IMR-90 (cell line): ENCODE results near the gene SEH1L. TPM values are rescaled to one million over a fixed set of nuclear protein-coding genes. Genes with fewer than 3 reads are reported as not detected.

ENCODE experiments used
- ATAC-seq: fragments of 200-7000 bp; cut with Tn5 transposase; 2 replicates; pipeline ENCODE4 v1.9.1; 2020; ENCODE audit warnings: low read depth, mild to moderate bottlenecking, moderate library complexity
- BruUV-seq: library from RNA; stranded (reverse); fragments of 400-500 nt; replicated peaks from 2 replicates; lab custom pipeline; 2021; lab: Mats Ljungman, UMichigan
- CTCF ChIA-PET: fragments of 300-600 bp; formaldehyde crosslinking; extraction: SDS; loops from one replicate; lab custom pipeline; 2021; ENCODE audit warnings: antibody characterized with exemption; lab: Yijun Ruan, JAX
- POLR2A ChIA-PET: fragments of 300-600 bp; sonication (Branson Sonifier 250); formaldehyde crosslinking; loops from one replicate; lab custom pipeline; 2022; ENCODE audit warnings: antibody characterized with exemption; ENCODE audit not compliant: unreplicated experiment; lab: Charles Lee
- DNase-seq: peaks from one replicate; pipeline ENCODE4 v3.0.0; 2013
- H2AFZ ChIP-seq: replicated peaks from 2 replicates; pipeline ENCODE3; 2013; ENCODE audit warnings: low read length, mild to moderate bottlenecking; ENCODE audit not compliant: poor library complexity
- H2AK5ac ChIP-seq: 2 replicates; pipeline ENCODE4 v1.6.1; 2013; ENCODE audit warnings: low read depth, low read length, inconsistent platforms
- H2AK9ac ChIP-seq: replicated peaks from 2 replicates; pipeline ENCODE3; 2013; ENCODE audit warnings: mild to moderate bottlenecking, low read depth, low read length, moderate library complexity; ENCODE audit not compliant: poor library complexity
- H2BK120ac ChIP-seq: 2 replicates; pipeline ENCODE4 v1.6.1; 2013; ENCODE audit warnings: low read depth, low read length, inconsistent platforms
- H2BK15ac ChIP-seq: 3 replicates; pipeline ENCODE4 v1.6.1; 2013; ENCODE audit warnings: low read depth, low read length, inconsistent platforms
- H2BK20ac ChIP-seq: 2 replicates; pipeline ENCODE4 v1.6.1; 2013; ENCODE audit warnings: low read depth, mild to moderate bottlenecking, inconsistent platforms, low read length, moderate library complexity
- H2BK5ac ChIP-seq: 2 replicates; pipeline ENCODE4 v1.6.1; 2013; ENCODE audit warnings: mild to moderate bottlenecking, low read depth, low read length, inconsistent platforms; ENCODE audit not compliant: poor library complexity, severe bottlenecking
- H3K14ac ChIP-seq: replicated peaks from 2 replicates; pipeline ENCODE4 v1.6.1; 2013; ENCODE audit warnings: low read depth, low read length, inconsistent platforms
- H3K18ac ChIP-seq: 2 replicates; pipeline ENCODE4 v1.6.1; 2013; ENCODE audit warnings: low read depth, low read length, control low read depth
- H3K23ac ChIP-seq: 2 replicates; pipeline ENCODE4 v1.6.1; 2013; ENCODE audit warnings: low read depth, low read length, inconsistent platforms
- H3K27ac ChIP-seq: 2 replicates; pipeline ENCODE4 v1.5.1; 2013; ENCODE audit warnings: mild to moderate bottlenecking, control low read depth, low read length; ENCODE audit not compliant: insufficient read depth
- H3K27me3 ChIP-seq: 2 replicates; pipeline ENCODE4 v1.6.1; 2013; ENCODE audit warnings: low read length; ENCODE audit not compliant: control insufficient read depth, insufficient read depth
- H3K36me3 ChIP-seq: 2 replicates; pipeline ENCODE4 v1.6.1; 2013; ENCODE audit warnings: low read length, mixed read lengths; ENCODE audit not compliant: control insufficient read depth, insufficient read depth
- H3K4ac ChIP-seq: 2 replicates; pipeline ENCODE4 v1.6.1; 2013; ENCODE audit warnings: low read depth, low read length, inconsistent platforms
- H3K4me1 ChIP-seq: 2 replicates; pipeline ENCODE4 v1.6.1; 2013; ENCODE audit warnings: low read length, mixed read lengths; ENCODE audit not compliant: control insufficient read depth, insufficient read depth
- H3K4me2 ChIP-seq: 2 replicates; pipeline ENCODE4 v1.6.1; 2013; ENCODE audit warnings: low read depth, mild to moderate bottlenecking, control low read depth, low read length, moderate library complexity
- H3K4me3 ChIP-seq: 2 replicates; pipeline ENCODE4 v1.5.1; 2013; ENCODE audit warnings: low read depth, mild to moderate bottlenecking, control low read depth, low read length, moderate library complexity; ENCODE audit not compliant: insufficient read depth
- H3K56ac ChIP-seq: 2 replicates; pipeline ENCODE4 v1.6.1; 2013; ENCODE audit warnings: low read length, inconsistent platforms; ENCODE audit not compliant: insufficient read depth; ENCODE audit errors: extremely low read depth
- H3K79me1 ChIP-seq, 2 experiments: 2 replicates each; pipeline ENCODE4 v1.6.1; 2013; ENCODE audit warnings: low read length in 2 of 2, inconsistent platforms in 1 of 2, low read depth in 1 of 2
- H3K9ac ChIP-seq: 2 replicates; pipeline ENCODE4 v1.6.1; 2013; ENCODE audit warnings: low read depth, low read length, control low read depth
- H3K9me1 ChIP-seq: 2 replicates; pipeline ENCODE4 v1.6.1; 2013; ENCODE audit warnings: low read length, inconsistent platforms; ENCODE audit not compliant: insufficient read depth
- H3K9me3 ChIP-seq: 2 replicates; pipeline ENCODE4 v1.6.1; 2013; ENCODE audit warnings: low read length; ENCODE audit not compliant: control insufficient read depth, insufficient read depth
- H4K20me1 ChIP-seq: 2 replicates; pipeline ENCODE4 v1.6.1; 2013; ENCODE audit warnings: low read length, inconsistent platforms; ENCODE audit not compliant: insufficient read depth
- H4K5ac ChIP-seq: 2 replicates; pipeline ENCODE4 v1.6.1; 2013; ENCODE audit warnings: mild to moderate bottlenecking, low read depth, low read length, control low read depth
- H4K8ac ChIP-seq, 2 experiments: 2 replicates each; pipeline ENCODE4 v1.6.1; 2013; ENCODE audit warnings: low read depth in 2 of 2, low read length in 2 of 2, control low read depth in 1 of 2, inconsistent platforms in 1 of 2
- H4K91ac ChIP-seq: 2 replicates; pipeline ENCODE4 v1.6.1; 2013; ENCODE audit warnings: low read depth, low read length, inconsistent platforms; ENCODE audit not compliant: insufficient read depth
- BHLHE40 ChIP-seq: fragments of 150-350 bp; IDR thresholded peaks from 2 replicates; pipeline ENCODE4 v1.6.1; 2016; ENCODE audit warnings: mild to moderate bottlenecking, low read depth, low read length
- CHD1 ChIP-seq: IDR thresholded peaks from 2 replicates; pipeline ENCODE4 v1.6.1; 2012; ENCODE audit warnings: low read depth, low read length, improper control_type of control experiment
- FOS ChIP-seq: fragments of 150-350 bp; IDR thresholded peaks from 2 replicates; pipeline ENCODE4 v1.6.1; 2016; ENCODE audit warnings: low read depth, low read length
- MAFK ChIP-seq: IDR thresholded peaks from 2 replicates; pipeline ENCODE4 v1.6.1; 2012; ENCODE audit warnings: low read depth, low read length, improper control_type of control experiment
- MAZ ChIP-seq: IDR thresholded peaks from 2 replicates; pipeline ENCODE4 v1.6.1; 2012; ENCODE audit warnings: low read depth, mild to moderate bottlenecking, low read length, improper control_type of control experiment, moderate library complexity, borderline replicate concordance
- MXI1 ChIP-seq: IDR thresholded peaks from 2 replicates; pipeline ENCODE4 v1.6.1; 2012; ENCODE audit warnings: low read depth, mild to moderate bottlenecking, low read length, moderate library complexity, borderline replicate concordance
- POLR2A ChIP-seq: IDR thresholded peaks from 2 replicates; pipeline ENCODE4 v1.6.1; 2012; ENCODE audit warnings: mild to moderate bottlenecking, low read depth, low read length
- RAD21 ChIP-seq: IDR thresholded peaks from 2 replicates; pipeline ENCODE4 v1.6.1; 2012; ENCODE audit warnings: low read length, improper control_type of control experiment
- RCOR1 ChIP-seq: IDR thresholded peaks from 2 replicates; pipeline ENCODE4 v1.6.1; 2012; ENCODE audit warnings: mild to moderate bottlenecking, low read length, improper control_type of control experiment; ENCODE audit not compliant: insufficient replicate concordance
- RFX5 ChIP-seq: IDR thresholded peaks from 2 replicates; pipeline ENCODE4 v1.8.0; 2012; ENCODE audit warnings: low read depth, mild to moderate bottlenecking, low read length, moderate library complexity
- SMC3 ChIP-seq: fragments of 150-350 bp; IDR thresholded peaks from 2 replicates; pipeline ENCODE4 v1.6.1; 2016; ENCODE audit warnings: low read depth, mild to moderate bottlenecking, antibody characterized with exemption, low read length, moderate library complexity
- WGBS, 2 experiments: methylation state at CpG; one replicate each; pipeline versions ENCODE4 v1.1.5 to v1.1.7; 2013; ENCODE audit warnings: missing lambda C conversion rate in 2 of 2; ENCODE audit not compliant: insufficient read length in 1 of 2; ENCODE audit errors: extremely low coverage in 2 of 2; 5-methylcytosine and 5-hydroxymethylcytosine counted together
- dilution Hi-C: fragments of 300-500 bp; cut with HindIII; formaldehyde crosslinking; loops from one replicate; pipeline ENCODE4 v1.14.3; 2018; ENCODE audit warnings: low sequenced_read_pairs; ENCODE audit not compliant: unreplicated experiment
- in situ Hi-C: fragments of 300-500 bp; cut with MboI; formaldehyde crosslinking; loops from 3 replicates; pipeline ENCODE4 v1.14.3; 2019; ENCODE audit warnings: low sequenced_read_pairs, inconsistent platforms, mixed read lengths
- intact Hi-C: fragments of 100-400 bp; cut with micrococcal nuclease; formaldehyde crosslinking; loops from 2 replicates; pipeline ENCODE4 v1.10.0; 2022
- polyA plus RNA-seq, 3 experiments: library from polyadenylated mRNA; depleted of rRNA; stranded (reverse); fragments of >200 nt; gene quantifications; 2 replicates each; pipeline ENCODE4 v1.2.3, GENCODE V29; 2012; ENCODE audit warnings: low replicate concordance in 1 of 3
- total RNA-seq: library from RNA; depleted of rRNA; stranded (reverse); fragments of >200 nt; gene quantifications from 2 replicates; pipeline ENCODE4 v1.2.3, GENCODE V29; 2012
- TF ChIP-seq, protein P1 (sequence below): conservative IDR thresholded peaks from 2 replicates; pipeline ENCODE4 v1.5.1; 2012; ENCODE audit warnings: mild to moderate bottlenecking, low read depth, low read length, improper control_type of control experiment
- TF ChIP-seq, protein P2 (sequence below): fragments of 150-350 bp; IDR thresholded peaks from 2 replicates; pipeline ENCODE4 v1.6.1; 2016; ENCODE audit warnings: low read depth, mild to moderate bottlenecking, low read length, moderate library complexity, borderline replicate concordance

SEH1L gene
- total and polyA plus RNA-seq, 2 of the 4 experiments (the other 2 are of a cell fraction), result 27.6 to 45.5 TPM

DNA sequence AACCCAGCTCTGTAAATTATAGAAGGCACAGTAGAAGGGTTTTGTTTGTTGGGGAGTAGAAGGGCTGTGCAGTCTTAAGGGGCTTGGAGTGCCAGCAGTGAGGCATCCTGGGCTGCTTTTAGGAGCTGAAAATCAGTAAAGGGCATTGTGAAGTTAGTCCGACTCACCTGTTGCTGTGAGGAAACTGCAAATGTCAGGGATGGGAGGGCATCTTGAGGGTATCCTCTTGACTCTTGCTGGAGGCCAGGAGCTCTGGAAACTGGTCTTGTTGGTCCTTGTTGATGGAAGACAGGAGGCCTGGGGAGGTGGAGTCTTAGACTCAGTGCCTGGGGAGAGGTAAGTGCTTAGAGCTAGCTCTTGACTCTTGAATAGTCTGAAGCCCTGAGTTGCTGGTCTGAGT lies 57.5 kb downstream of the SEH1L start:
- H4K5ac ChIP-seq, result no peak overlapping the region
- H3K18ac ChIP-seq, result no peak overlapping the region
- WGBS, 2 experiments, result 100% methylated on average over 1 of the region's 1 CpG; no CpG with 5 or more reads in 1 of the 2 experiments
- no peak overlapping the region for H3K9ac ChIP-seq
- no peak overlapping the region for H2AFZ ChIP-seq
- H3K4me3 ChIP-seq, result no peak overlapping the region
- ATAC-seq (no peak), DNase-seq (no peak)
- H3K9me3 ChIP-seq, result no peaks in the 10 kb centered on the region
- H3K79me1 ChIP-seq, result peaks cover 32 to 39% of the 10 kb centered on the region in 2 experiments
- no peak overlapping the region for H2AK9ac ChIP-seq
- TF ChIP-seq, protein P1, sequence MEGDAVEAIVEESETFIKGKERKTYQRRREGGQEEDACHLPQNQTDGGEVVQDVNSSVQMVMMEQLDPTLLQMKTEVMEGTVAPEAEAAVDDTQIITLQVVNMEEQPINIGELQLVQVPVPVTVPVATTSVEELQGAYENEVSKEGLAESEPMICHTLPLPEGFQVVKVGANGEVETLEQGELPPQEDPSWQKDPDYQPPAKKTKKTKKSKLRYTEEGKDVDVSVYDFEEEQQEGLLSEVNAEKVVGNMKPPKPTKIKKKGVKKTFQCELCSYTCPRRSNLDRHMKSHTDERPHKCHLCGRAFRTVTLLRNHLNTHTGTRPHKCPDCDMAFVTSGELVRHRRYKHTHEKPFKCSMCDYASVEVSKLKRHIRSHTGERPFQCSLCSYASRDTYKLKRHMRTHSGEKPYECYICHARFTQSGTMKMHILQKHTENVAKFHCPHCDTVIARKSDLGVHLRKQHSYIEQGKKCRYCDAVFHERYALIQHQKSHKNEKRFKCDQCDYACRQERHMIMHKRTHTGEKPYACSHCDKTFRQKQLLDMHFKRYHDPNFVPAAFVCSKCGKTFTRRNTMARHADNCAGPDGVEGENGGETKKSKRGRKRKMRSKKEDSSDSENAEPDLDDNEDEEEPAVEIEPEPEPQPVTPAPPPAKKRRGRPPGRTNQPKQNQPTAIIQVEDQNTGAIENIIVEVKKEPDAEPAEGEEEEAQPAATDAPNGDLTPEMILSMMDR, result no peak
- TF ChIP-seq MAZ (no peak), BHLHE40 (no peak), RCOR1 (no peak), SMC3 (no peak), FOS (no peak), MAFK (no peak), CHD1 (no peak), MXI1 (no peak), POLR2A (no peak), RFX5 (no peak), RAD21 (no peak)
- TF ChIP-seq, protein P2, sequence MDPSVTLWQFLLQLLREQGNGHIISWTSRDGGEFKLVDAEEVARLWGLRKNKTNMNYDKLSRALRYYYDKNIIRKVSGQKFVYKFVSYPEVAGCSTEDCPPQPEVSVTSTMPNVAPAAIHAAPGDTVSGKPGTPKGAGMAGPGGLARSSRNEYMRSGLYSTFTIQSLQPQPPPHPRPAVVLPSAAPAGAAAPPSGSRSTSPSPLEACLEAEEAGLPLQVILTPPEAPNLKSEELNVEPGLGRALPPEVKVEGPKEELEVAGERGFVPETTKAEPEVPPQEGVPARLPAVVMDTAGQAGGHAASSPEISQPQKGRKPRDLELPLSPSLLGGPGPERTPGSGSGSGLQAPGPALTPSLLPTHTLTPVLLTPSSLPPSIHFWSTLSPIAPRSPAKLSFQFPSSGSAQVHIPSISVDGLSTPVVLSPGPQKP, result no peak
- CTCF ChIA-PET, result interaction anchor here (2.2 kb wide), 1 partner anchor 154 kb away, joined by 8 read pairs; no protein-coding TSS in a partner anchor
- no peak overlapping the region for H4K91ac ChIP-seq
- no peak overlapping the region for H2BK20ac ChIP-seq
- H4K20me1 ChIP-seq, result peaks cover 4% of the 10 kb centered on the region; the same call in 1 of the 2 replicates
- H3K27ac ChIP-seq, result no peak overlapping the region
- POLR2A ChIA-PET, result no interaction called here
- no peak overlapping the region for H2AK5ac ChIP-seq
- H3K4me1 ChIP-seq, result no peaks in the 10 kb centered on the region
- peaks cover 11% of the 10 kb centered on the region; the same call in 1 of the 2 replicates for H3K9me1 ChIP-seq
- H3K14ac ChIP-seq, result no peak overlapping the region
- H3K4ac ChIP-seq, result no peak overlapping the region
- no peak overlapping the region for H3K4me2 ChIP-seq
- no peak overlapping the region for H4K8ac ChIP-seq
- no peak overlapping the region for H2BK5ac ChIP-seq
- H3K23ac ChIP-seq, result no peak overlapping the region
- H2BK15ac ChIP-seq, result no peak overlapping the region
- H3K27me3 ChIP-seq, result no peaks in the 10 kb centered on the region
- dilution Hi-C loops (no loop called here), intact Hi-C loops (loop anchor here (10.0 kb wide), 1 partner anchor 530 kb away; no protein-coding TSS in a partner anchor), in situ Hi-C loops (loop anchor here (25.0 kb wide), 1 partner anchor 632 kb away; no protein-coding TSS in a partner anchor)
- no peak overlapping the region for H3K56ac ChIP-seq
- H2BK120ac ChIP-seq, result no peak overlapping the region
- no TSS peak for BruUV-seq
- peaks cover 13% of the 10 kb centered on the region for H3K36me3 ChIP-seq
